Tibial nerve (tissue), 3 donors: ENCODE results near the gene MRPS33.

ENCODE experiments used
- EP300 ChIP-seq, 2 donors: sonication (generic); formaldehyde crosslinking; IDR thresholded peaks; one replicate each; pipeline ENCODE4 v1.6.1; 2017; ENCODE audit warnings: antibody characterized with exemption in 2 of 2, mild to moderate bottlenecking in 1 of 2
- POLR2A ChIP-seq, 2 donors: fragments of 450-650 bp; IDR thresholded peaks; one replicate each; pipeline ENCODE4 v1.6.1; 2017; ENCODE audit warnings: antibody characterized with exemption in 2 of 2, mild to moderate bottlenecking in 2 of 2, moderate library complexity in 2 of 2

- no peak for TF ChIP-seq POLR2A (IDR thresholded peaks at IDR 0.05)
- no peak for TF ChIP-seq EP300 (IDR thresholded peaks at IDR 0.05)
Measured at GRCh38 chr7:141011443-141011842, 3.3 kb downstream of the MRPS33 start.
